Stimulated activated naive CD8-positive, alpha-beta T cell treated with anti-CD3 and anti-CD28 coated beads, Interleukin-15, amount 100 ng/mL, for 72 hours (primary cell): ENCODE data around the gene ZIC4.

ENCODE experiments used
- ATAC-seq: fragments of 150-1000 bp; cut with Tn5 transposase; 2 replicates; pipeline ENCODE4 v1.10.0; 2021; ENCODE audit warnings: mild to moderate bottlenecking, moderate library complexity
- DNase-seq, 2 donors: peaks; one replicate each; pipeline ENCODE4 v3.0.0; 2021 to 2022
- H3K27ac Mint-ChIP-seq, 2 donors: one replicate each; pipeline ENCODE4 v1.8.0; 2022; ENCODE audit warnings: mild to moderate bottlenecking in 2 of 2, mixed read lengths in 2 of 2, moderate library complexity in 2 of 2
- H3K27me3 Mint-ChIP-seq: one replicate; pipeline ENCODE4 v1.8.0; 2022; ENCODE audit warnings: mixed read lengths
- H3K4me1 Mint-ChIP-seq: one replicate; pipeline ENCODE4 v1.8.0; 2022; ENCODE audit warnings: mild to moderate bottlenecking, mixed read lengths
- H3K4me3 Mint-ChIP-seq, 2 donors: one replicate each; pipeline ENCODE4 v1.8.0; 2022; ENCODE audit warnings: mild to moderate bottlenecking in 2 of 2, mixed read lengths in 2 of 2, moderate library complexity in 1 of 2
- H3K9me3 Mint-ChIP-seq, 2 donors: one replicate each; pipeline ENCODE4 v1.8.0; 2022; ENCODE audit warnings: mixed read lengths in 2 of 2

Gene ZIC4

GRCh38 chr3:147379651-147380050 is 26.7 kb downstream of the ZIC4 start:
- ATAC-seq, result no peak
- DNase-seq, result no peak
- H3K9me3 Mint-ChIP-seq, result peaks cover 4 to 27% of the 10 kb centered on the region in 2 donors

GRCh38 chr3:147377412-147378367 is 28.7 kb downstream of the ZIC4 start:
- H3K27me3 Mint-ChIP-seq, result peaks cover 74% of the 10 kb centered on the region
- DNase-seq, result no peak
- no peak overlapping the region for H3K27ac Mint-ChIP-seq
- H3K9me3 Mint-ChIP-seq, result peaks cover 0 to 41% of the 10 kb centered on the region in 2 donors
- H3K4me1 Mint-ChIP-seq, result no peaks in the 10 kb centered on the region
- no peak overlapping the region for H3K4me3 Mint-ChIP-seq
- ATAC-seq, result no peak

More at GRCh38 chr3:147379651-147380050, 26.7 kb downstream of the ZIC4 start:
- H3K27me3 Mint-ChIP-seq, result peaks cover 74% of the 10 kb centered on the region
- peaks cover 5% of the 10 kb centered on the region for H3K4me1 Mint-ChIP-seq
- no peak overlapping the region for H3K27ac Mint-ChIP-seq
- H3K4me3 Mint-ChIP-seq, result no peak overlapping the region

- peaks cover 4 to 38% of the 10 kb centered on the region in 2 donors for H3K9me3 Mint-ChIP-seq
- no peaks in the 10 kb centered on the region for H3K4me1 Mint-ChIP-seq
- peaks cover 82% of the 10 kb centered on the region for H3K27me3 Mint-ChIP-seq
- no peak overlapping the region for H3K4me3 Mint-ChIP-seq
- no peak for ATAC-seq
- no peak for DNase-seq
- H3K27ac Mint-ChIP-seq, result no peak overlapping the region
These were observed 33.0 kb downstream of the ZIC4 start for GRCh38 chr3:147373301-147373700.

DNA sequence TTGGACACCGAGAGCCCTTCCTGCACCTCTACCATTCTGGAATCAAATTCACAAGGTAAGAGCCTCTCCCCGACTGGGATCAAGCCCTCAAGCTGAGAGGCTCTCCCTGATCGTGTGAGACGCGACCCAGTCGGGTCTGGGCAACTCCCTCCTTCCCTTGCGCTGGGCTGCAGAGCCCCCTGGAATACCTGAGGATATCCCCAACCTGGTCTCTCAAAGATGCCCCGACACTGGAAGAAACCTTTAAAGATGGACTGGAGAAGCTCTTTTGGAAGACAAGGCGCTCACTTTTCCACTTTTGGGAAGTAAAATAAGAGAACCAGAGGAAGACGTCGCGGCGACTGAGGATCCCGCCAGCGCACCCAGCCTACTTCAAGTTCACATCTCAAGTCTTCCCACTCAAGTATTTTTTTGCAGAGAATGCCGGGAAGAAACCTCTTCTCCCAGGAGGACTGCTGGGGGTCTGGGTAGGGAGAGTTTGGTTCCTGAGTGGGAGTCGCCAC is 33.8 kb downstream of the ZIC4 start:
- H3K27me3 Mint-ChIP-seq, result peaks cover 82% of the 10 kb centered on the region
- peaks cover 4 to 31% of the 10 kb centered on the region in 2 donors for H3K9me3 Mint-ChIP-seq
- H3K4me1 Mint-ChIP-seq, result no peaks in the 10 kb centered on the region
- no peak overlapping the region for H3K4me3 Mint-ChIP-seq
- DNase-seq (no peak), ATAC-seq (no peak)
- no peak overlapping the region for H3K27ac Mint-ChIP-seq

GRCh38 chr3:147371771-147372340 is 34.5 kb downstream of the ZIC4 start:
- H3K27me3 Mint-ChIP-seq, result peaks cover 77% of the 10 kb centered on the region
- H3K27ac Mint-ChIP-seq, result no peak overlapping the region
- no peak overlapping the region for H3K4me3 Mint-ChIP-seq

GRCh38 chr3:147371140-147371539 is 35.2 kb downstream of the ZIC4 start:
- ATAC-seq (no peak), DNase-seq (no peak)
- H3K9me3 Mint-ChIP-seq, result peaks cover 4 to 29% of the 10 kb centered on the region in 2 donors
- H3K4me1 Mint-ChIP-seq, result no peaks in the 10 kb centered on the region
- H3K27ac Mint-ChIP-seq, result no peak overlapping the region
- peaks cover 77% of the 10 kb centered on the region for H3K27me3 Mint-ChIP-seq
- H3K4me3 Mint-ChIP-seq, result no peak overlapping the region

More at GRCh38 chr3:147371771-147372340, 34.5 kb downstream of the ZIC4 start:
- ATAC-seq (no peak), DNase-seq (no peak)
- H3K9me3 Mint-ChIP-seq, result peaks cover 4 to 29% of the 10 kb centered on the region in 2 donors
- no peaks in the 10 kb centered on the region for H3K4me1 Mint-ChIP-seq

- H3K4me3 Mint-ChIP-seq, result no peak overlapping the region
- peaks cover 82% of the 10 kb centered on the region for H3K27me3 Mint-ChIP-seq
- peaks cover 4 to 29% of the 10 kb centered on the region in 2 donors for H3K9me3 Mint-ChIP-seq
These were observed 36.0 kb downstream of the ZIC4 start for GRCh38 chr3:147370349-147370748.

GRCh38 chr3:147369661-147370123 is 36.7 kb downstream of the ZIC4 start:
- no peak overlapping the region for H3K4me3 Mint-ChIP-seq
- H3K9me3 Mint-ChIP-seq, result peaks cover 8 to 34% of the 10 kb centered on the region in 2 donors
- no peaks in the 10 kb centered on the region for H3K4me1 Mint-ChIP-seq
- no peak for ATAC-seq
- DNase-seq, result no peak
- H3K27me3 Mint-ChIP-seq, result peaks cover 84% of the 10 kb centered on the region
- H3K27ac Mint-ChIP-seq, result no peak overlapping the region

More at GRCh38 chr3:147370349-147370748, 36.0 kb downstream of the ZIC4 start:
- Mint-ChIP-seq H3K27ac (peak overlapping the region in 1 of 2 donors; percentile 34), H3K4me1 (no peaks in the 10 kb centered on the region)
- ATAC-seq (no peak), DNase-seq (no peak)

DNA sequence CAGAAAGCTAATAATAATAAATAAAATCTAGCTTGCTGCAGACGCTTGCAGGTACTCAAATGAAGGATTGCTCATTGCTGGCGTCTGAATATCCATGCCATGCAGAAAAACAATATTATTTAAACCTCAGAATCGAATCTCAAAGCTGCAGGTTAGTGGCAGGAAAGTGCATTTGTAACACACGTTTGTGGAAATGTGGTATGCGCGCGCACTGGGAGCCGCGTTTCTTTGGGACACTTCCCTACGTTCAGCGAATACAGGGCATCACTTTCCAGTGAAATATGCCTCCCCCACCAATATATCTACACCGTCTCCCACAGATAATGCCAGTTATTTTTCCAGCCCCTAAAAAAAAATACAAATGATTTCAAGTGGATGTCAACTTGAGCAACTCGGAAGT is 37.1 kb downstream of the ZIC4 start:
- peaks cover 13 to 35% of the 10 kb centered on the region in 2 donors for H3K9me3 Mint-ChIP-seq
- no peak overlapping the region for H3K27ac Mint-ChIP-seq
- peaks cover 84% of the 10 kb centered on the region for H3K27me3 Mint-ChIP-seq
- no peak for DNase-seq
- ATAC-seq, result no peak
- no peak overlapping the region for H3K4me3 Mint-ChIP-seq
- H3K4me1 Mint-ChIP-seq, result no peaks in the 10 kb centered on the region

DNA sequence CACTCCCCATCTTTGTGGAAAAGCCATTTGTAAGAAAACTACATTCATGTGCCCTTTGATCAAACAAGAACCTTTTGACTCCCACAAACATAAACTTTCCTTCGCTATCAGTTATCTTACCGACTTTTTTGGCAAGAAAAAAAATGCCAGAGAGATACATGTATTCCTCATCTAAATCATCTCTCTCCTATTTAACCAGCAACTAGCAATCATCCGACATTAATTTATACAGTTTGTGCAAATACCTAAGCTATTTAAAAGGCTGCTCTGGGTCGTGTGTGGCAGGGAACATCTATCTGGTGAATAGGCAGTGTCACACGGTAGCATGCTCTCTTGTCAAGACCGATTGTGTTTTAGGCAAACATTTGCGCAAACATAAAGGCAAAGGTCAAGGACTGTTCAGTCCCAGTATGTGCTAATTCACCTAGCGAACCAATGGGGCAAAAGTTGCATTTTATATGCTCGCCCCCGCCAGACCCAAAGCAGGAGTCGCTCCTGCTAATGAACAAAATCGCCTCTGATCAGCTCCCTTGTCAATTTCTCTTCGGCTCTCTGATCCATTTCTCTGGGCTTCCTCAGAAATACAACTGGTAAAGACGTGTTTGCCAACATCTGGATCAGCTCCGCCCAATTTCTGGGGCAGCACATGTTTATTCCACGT is 37.7 kb downstream of the ZIC4 start:
- Mint-ChIP-seq H3K9me3 (peaks cover 14 to 31% of the 10 kb centered on the region in 2 donors), H3K4me3 (no peak overlapping the region), H3K27me3 (peaks cover 82% of the 10 kb centered on the region), H3K27ac (no peak overlapping the region), H3K4me1 (no peaks in the 10 kb centered on the region)
- ATAC-seq (no peak), DNase-seq (no peak)

DNA sequence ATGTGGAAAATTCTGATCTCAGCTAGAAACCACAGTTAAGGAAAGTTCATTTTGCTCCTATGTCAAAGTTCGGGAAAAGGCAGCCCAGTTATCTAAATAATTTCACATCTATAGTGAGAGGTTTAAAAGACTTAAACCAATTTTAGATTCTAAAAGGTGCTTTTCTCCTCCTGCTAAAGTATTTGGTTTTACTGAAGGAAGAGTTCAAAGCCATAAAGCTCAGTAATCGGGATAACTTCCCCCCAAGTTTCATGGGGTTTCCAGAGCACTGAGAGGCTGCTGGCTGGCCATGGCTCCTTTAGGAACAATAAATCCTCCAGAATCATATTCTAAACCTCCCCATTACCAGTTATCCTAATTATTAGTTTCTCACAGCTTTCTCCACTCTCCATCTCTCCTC is 38.2 kb downstream of the ZIC4 start:
- ATAC-seq (no peak), DNase-seq (no peak)
- peaks cover 76% of the 10 kb centered on the region for H3K27me3 Mint-ChIP-seq
- H3K27ac Mint-ChIP-seq, result no peak overlapping the region
- no peaks in the 10 kb centered on the region for H3K4me1 Mint-ChIP-seq
- peaks cover 14 to 26% of the 10 kb centered on the region in 2 donors for H3K9me3 Mint-ChIP-seq
- no peak overlapping the region for H3K4me3 Mint-ChIP-seq

DNA sequence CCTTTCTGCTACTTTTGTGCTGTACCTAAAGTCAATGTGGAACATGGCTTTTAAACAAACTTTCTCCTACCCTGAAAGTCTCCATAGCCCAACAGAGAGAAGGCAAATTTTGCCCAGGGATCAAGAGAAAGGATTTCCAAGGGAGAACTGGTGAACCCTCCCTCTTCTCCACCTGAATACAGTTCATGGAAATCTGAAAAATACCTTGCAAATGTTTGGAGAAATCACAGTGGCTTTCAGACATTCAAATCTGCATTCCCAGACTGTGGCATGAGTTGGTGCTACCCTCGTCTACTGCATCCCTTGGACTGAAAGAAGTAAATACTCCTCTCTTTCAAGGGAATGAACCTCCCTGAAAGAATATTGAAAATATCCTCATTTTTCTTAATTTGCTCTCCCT is 38.7 kb downstream of the ZIC4 start:
- H3K27ac Mint-ChIP-seq, result no peak overlapping the region
- no peak for ATAC-seq
- H3K4me1 Mint-ChIP-seq, result no peaks in the 10 kb centered on the region
- H3K9me3 Mint-ChIP-seq, result peaks cover 14 to 21% of the 10 kb centered on the region in 2 donors
- H3K4me3 Mint-ChIP-seq, result no peak overlapping the region
- DNase-seq, result no peak
- peaks cover 72% of the 10 kb centered on the region for H3K27me3 Mint-ChIP-seq

DNA sequence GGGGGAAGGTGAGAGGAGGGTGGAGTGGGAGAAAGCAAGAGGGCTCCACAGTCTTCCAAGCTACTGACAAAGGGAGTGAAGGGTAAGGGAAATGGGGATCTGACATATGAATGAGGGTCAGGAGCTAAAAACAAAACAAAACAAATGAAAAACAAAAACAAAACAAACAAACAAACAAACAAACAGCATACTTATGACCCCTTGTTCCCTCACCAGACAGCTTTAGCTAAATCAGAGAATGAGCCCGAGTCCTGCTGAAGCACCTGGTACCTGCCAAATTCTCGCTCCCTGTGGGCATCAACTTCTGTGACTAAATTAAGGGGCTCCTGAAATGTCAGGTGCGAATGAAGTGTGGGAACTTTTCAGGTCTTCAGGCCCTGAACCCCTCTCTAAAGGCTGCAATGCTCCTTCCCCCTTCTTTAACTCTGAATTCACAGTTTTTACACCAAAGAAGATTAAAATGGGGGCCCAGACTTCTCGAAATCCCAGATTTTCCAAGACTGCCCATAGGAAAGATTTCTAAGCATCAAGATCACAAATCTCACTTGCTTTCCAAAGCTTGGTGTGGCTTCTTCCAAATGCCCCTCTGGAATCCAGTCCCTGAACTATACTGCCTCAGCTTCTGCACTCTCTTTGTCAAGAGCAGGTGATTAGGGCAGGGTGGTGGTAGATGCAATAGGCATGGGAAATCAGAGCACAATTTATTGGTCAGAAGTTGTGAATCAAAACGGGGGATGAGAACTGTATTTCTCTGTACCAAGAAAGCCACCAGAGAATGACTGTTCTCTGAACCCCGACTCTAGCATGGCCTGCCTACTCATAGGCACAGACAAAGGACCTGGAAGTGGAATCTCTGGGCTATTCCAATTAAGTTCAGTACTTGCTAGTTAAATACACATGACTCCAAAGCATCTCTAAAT is 40.9 kb downstream of the ZIC4 start:
- H3K27me3 Mint-ChIP-seq, result peaks cover 65% of the 10 kb centered on the region

DNA sequence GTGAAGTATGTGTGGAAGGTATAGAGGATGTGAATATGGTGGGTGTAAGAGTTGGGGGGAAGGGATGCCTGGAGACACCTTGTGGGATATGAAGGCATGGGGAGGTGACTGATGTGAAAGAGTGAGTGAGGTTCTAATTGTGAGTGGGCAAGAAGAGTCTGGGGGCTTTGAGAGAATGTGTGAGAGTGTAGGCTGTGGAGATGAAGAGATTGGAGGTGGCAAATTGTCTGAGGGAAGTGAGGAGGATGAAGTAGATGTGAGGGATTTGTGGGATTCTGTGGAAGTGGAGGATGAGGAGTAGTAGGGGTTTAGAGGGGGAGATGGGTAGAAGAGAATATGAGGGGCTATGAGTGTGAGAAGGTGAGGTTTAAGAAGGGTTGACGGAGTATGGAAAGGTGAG is 41.6 kb downstream of the ZIC4 start:
- Mint-ChIP-seq H3K4me1 (peaks cover 6% of the 10 kb centered on the region), H3K9me3 (peaks cover 11 to 14% of the 10 kb centered on the region in 2 donors), H3K4me3 (no peak overlapping the region), H3K27ac (no peak overlapping the region), H3K27me3 (peaks cover 65% of the 10 kb centered on the region)
- no peak for DNase-seq
- ATAC-seq, result no peak

More for the DNA sequence above, 40.9 kb downstream of the ZIC4 start:
- Mint-ChIP-seq H3K4me1 (peaks cover 6% of the 10 kb centered on the region), H3K4me3 (no peak overlapping the region), H3K27ac (no peak overlapping the region), H3K9me3 (peaks cover 11 to 14% of the 10 kb centered on the region in 2 donors)
- ATAC-seq, result no peak
- DNase-seq, result no peak
